ENCODE data around the gene CCNYL1.
"Not testable (repeated sequence)": the region's sequence is repeated elsewhere in the genome, so short reads cannot be mapped to it uniquely, and the experiment has no call there.

CCNYL1 gene

GRCh38 chr2:207697411-207697810 lies 14.0 kb upstream of the CCNYL1 start:
- DNase-seq, result no peak

GRCh38 chr2:207698301-207698700 lies 13.1 kb upstream of the CCNYL1 start:
- DNase-seq, result no peak

GRCh38 chr2:207704078-207704477 lies 7.4 kb upstream of the CCNYL1 start:
- no peak for DNase-seq

GRCh38 chr2:207704671-207705070 lies 6.8 kb upstream of the CCNYL1 start:
- DNase-seq, result no peak

GRCh38 chr2:207706936-207707860 lies 4.2 kb upstream of the CCNYL1 start:
- no peak for DNase-seq

GRCh38 chr2:207711750-207712530 lies 500 bp downstream of the CCNYL1 start:
- DNase-seq, result peak in 4 of 5 experiments; percentile 25 to 70 (median 43)

GRCh38 chr2:207716056-207716455 lies 4.6 kb downstream of the CCNYL1 start:
- DNase-seq, result no peak

GRCh38 chr2:207718521-207718920 lies 7.1 kb downstream of the CCNYL1 start:
- DNase-seq, result no peak

- DNase-seq, result no peak
These were observed 7.6 kb downstream of the CCNYL1 start for GRCh38 chr2:207719008-207719407.

- not testable (repeated sequence) for DNase-seq
These were observed 8.2 kb downstream of the CCNYL1 start for GRCh38 chr2:207719655-207720054.

- DNase-seq, result no peak
These were observed 9.2 kb downstream of the CCNYL1 start for GRCh38 chr2:207720517-207721187.

GRCh38 chr2:207722773-207723424 lies 11.5 kb downstream of the CCNYL1 start:
- no peak for DNase-seq

GRCh38 chr2:207723425-207723787 lies 12.0 kb downstream of the CCNYL1 start:
- DNase-seq, result not testable (repeated sequence)

- no peak for DNase-seq
These were observed 12.7 kb downstream of the CCNYL1 start for GRCh38 chr2:207724113-207724512.

- peak in 1 of 5 experiments; percentile 27 for DNase-seq
These were observed 14.6 kb downstream of the CCNYL1 start for GRCh38 chr2:207725873-207726578.

- DNase-seq, result no peak
These were observed 15.8 kb downstream of the CCNYL1 start for GRCh38 chr2:207727261-207727660.

- DNase-seq, result no peak
These were observed 18.1 kb downstream of the CCNYL1 start for GRCh38 chr2:207729465-207729998.

- DNase-seq, result no peak
These were observed 19.7 kb downstream of the CCNYL1 start for GRCh38 chr2:207731138-207731537.

GRCh38 chr2:207733597-207734240 lies 22.3 kb downstream of the CCNYL1 start:
- no peak for DNase-seq

- DNase-seq, result peak in 1 of 5 experiments; percentile 12
These were observed 22.8 kb downstream of the CCNYL1 start for GRCh38 chr2:207734264-207734635.
